ENCODE measurements around the gene LHFPL6. TPM values are rescaled to one million over a fixed set of nuclear protein-coding genes. Genes with fewer than 3 reads are reported as not detected.

Gene LHFPL6
- total RNA-seq, 1 experiment from 2014 or later, result 25.7 TPM

DNA sequence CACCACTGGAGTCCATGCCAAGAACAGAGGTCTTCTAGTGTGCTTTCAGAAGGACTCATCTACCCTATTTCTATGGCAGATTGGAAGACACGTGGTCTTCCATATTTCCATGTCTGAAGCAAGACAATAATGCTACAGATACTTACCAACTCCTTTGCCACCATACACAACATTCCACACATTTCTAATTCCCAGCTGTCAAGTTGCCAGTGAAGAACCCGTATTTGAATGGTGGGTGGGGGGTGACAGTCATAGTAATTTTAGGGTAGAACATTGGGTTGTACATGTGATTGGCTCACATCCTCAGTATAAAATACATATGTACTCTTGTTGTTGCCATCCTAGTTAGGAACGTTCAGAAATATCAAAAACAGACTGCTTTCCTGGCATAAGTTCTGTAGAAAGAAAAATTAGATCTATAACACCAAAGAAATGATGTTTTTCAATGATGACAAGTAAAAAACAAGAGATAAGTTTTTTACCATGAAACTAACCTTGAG, 69.3 kb downstream of the LHFPL6 start:
- Histone ChIP-seq H3K27ac (ENCODE audit: low read length) (no peak overlapping the region), H3K27me3 (ENCODE audit: control insufficient read depth, insufficient read depth, low read length) (no peaks in the 10 kb centered on the region), H3K36me3 (ENCODE audit: control insufficient read depth, insufficient read depth, low read length) (no peaks in the 10 kb centered on the region), H3K4me3 (ENCODE audit: low read depth in 2 of 2, low read length in 2 of 2) (no peak overlapping the region), H3K4me1 (ENCODE audit: control insufficient read depth, insufficient read depth, low read length) (peaks cover 11% of the 10 kb centered on the region), H3K9me3 (ENCODE audit: control insufficient read depth, insufficient read depth, low read depth, low read length) (no peaks in the 10 kb centered on the region)
- POLR2A ChIA-PET, result no interaction called here
- BruUV-seq (replicated peaks), result no TSS peak
- TF ChIP-seq POLR2AphosphoS5 (IDR thresholded peaks at IDR 0.05; ENCODE audit: low read depth, low read length) (no peak), TCF7L2 (IDR thresholded peaks at IDR 0.05; ENCODE audit: low read depth, low read length) (no peak), SIN3A (IDR thresholded peaks at IDR 0.05; ENCODE audit: borderline replicate concordance, insufficient read depth, low read depth, low read length) (no peak)
- TF ChIP-seq, protein P1, sequence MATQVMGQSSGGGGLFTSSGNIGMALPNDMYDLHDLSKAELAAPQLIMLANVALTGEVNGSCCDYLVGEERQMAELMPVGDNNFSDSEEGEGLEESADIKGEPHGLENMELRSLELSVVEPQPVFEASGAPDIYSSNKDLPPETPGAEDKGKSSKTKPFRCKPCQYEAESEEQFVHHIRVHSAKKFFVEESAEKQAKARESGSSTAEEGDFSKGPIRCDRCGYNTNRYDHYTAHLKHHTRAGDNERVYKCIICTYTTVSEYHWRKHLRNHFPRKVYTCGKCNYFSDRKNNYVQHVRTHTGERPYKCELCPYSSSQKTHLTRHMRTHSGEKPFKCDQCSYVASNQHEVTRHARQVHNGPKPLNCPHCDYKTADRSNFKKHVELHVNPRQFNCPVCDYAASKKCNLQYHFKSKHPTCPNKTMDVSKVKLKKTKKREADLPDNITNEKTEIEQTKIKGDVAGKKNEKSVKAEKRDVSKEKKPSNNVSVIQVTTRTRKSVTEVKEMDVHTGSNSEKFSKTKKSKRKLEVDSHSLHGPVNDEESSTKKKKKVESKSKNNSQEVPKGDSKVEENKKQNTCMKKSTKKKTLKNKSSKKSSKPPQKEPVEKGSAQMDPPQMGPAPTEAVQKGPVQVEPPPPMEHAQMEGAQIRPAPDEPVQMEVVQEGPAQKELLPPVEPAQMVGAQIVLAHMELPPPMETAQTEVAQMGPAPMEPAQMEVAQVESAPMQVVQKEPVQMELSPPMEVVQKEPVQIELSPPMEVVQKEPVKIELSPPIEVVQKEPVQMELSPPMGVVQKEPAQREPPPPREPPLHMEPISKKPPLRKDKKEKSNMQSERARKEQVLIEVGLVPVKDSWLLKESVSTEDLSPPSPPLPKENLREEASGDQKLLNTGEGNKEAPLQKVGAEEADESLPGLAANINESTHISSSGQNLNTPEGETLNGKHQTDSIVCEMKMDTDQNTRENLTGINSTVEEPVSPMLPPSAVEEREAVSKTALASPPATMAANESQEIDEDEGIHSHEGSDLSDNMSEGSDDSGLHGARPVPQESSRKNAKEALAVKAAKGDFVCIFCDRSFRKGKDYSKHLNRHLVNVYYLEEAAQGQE (IDR thresholded peaks at IDR 0.05; ENCODE audit: insufficient read depth in 1 of 2, low read depth in 2 of 2, low read length in 1 of 2), result no peak
- TF ChIP-seq, protein P2, sequence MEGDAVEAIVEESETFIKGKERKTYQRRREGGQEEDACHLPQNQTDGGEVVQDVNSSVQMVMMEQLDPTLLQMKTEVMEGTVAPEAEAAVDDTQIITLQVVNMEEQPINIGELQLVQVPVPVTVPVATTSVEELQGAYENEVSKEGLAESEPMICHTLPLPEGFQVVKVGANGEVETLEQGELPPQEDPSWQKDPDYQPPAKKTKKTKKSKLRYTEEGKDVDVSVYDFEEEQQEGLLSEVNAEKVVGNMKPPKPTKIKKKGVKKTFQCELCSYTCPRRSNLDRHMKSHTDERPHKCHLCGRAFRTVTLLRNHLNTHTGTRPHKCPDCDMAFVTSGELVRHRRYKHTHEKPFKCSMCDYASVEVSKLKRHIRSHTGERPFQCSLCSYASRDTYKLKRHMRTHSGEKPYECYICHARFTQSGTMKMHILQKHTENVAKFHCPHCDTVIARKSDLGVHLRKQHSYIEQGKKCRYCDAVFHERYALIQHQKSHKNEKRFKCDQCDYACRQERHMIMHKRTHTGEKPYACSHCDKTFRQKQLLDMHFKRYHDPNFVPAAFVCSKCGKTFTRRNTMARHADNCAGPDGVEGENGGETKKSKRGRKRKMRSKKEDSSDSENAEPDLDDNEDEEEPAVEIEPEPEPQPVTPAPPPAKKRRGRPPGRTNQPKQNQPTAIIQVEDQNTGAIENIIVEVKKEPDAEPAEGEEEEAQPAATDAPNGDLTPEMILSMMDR (IDR thresholded peaks at IDR 0.05), result no peak
- in situ Hi-C loops (cut with HindIII; ENCODE audit: low pct_unique_long_range_greater_than_20kb, low sequenced_read_pairs) (no loop called here), intact Hi-C loops (cut with micrococcal nuclease; ENCODE audit: unreplicated experiment) (no loop called here)
- no peak for DNase-seq (ENCODE audit: low read depth, low spot score)
- CTCF ChIA-PET, result no interaction called here
- ATAC-seq, result no peak

- CTCF ChIA-PET, result no interaction called here
- no peaks in the 10 kb centered on the region for H3K9me3 ChIP-seq (ENCODE audit: control insufficient read depth, insufficient read depth, low read depth, low read length)
- no peak for ATAC-seq
Observed at GRCh38 chr13:39531646-39532045, 71.3 kb downstream of the LHFPL6 start.

More at GRCh38 chr13:39531646-39532045, 71.3 kb downstream of the LHFPL6 start:
- Histone ChIP-seq H3K4me1 (ENCODE audit: control insufficient read depth, insufficient read depth, low read length) (peaks cover 26% of the 10 kb centered on the region), H3K36me3 (ENCODE audit: control insufficient read depth, insufficient read depth, low read length) (no peaks in the 10 kb centered on the region), H3K27ac (ENCODE audit: low read length) (peak overlapping the region; percentile 57; the same call in 1 of the 2 replicates), H3K4me3 (ENCODE audit: low read depth in 2 of 2, low read length in 2 of 2) (no peak overlapping the region), H3K27me3 (ENCODE audit: control insufficient read depth, insufficient read depth, low read length) (no peaks in the 10 kb centered on the region)
- in situ Hi-C loops (cut with HindIII; ENCODE audit: low pct_unique_long_range_greater_than_20kb, low sequenced_read_pairs) (no loop called here), intact Hi-C loops (cut with micrococcal nuclease; ENCODE audit: unreplicated experiment) (no loop called here)
- POLR2A ChIA-PET, result no interaction called here
- TF ChIP-seq, protein P2 (IDR thresholded peaks at IDR 0.05), result no peak
- DNase-seq (ENCODE audit: low read depth, low spot score), result no peak
- no TSS peak for BruUV-seq (replicated peaks)

Data from Panc1 (cell line).